Testis (tissue), 2 donors: Measurements from ENCODE around the gene KCNIP1.

Experiments used
- POLR2A ChIP-seq: fragments of 450-650 bp; IDR thresholded peaks from one replicate; pipeline ENCODE4 v1.6.1; 2017; ENCODE audit warnings: antibody characterized with exemption, mild to moderate bottlenecking, moderate library complexity
- TF ChIP-seq, protein P1 (sequence below), 3 experiments: fragments of 450-650 bp in 2 of 3; fragments of 200-600 bp in 1 of 3; sonication (generic) in 1 of 3; IDR thresholded peaks; one replicate each; pipeline ENCODE4 v1.5.1; 2016 to 2019; ENCODE audit warnings: antibody characterized with exemption in 3 of 3, mild to moderate bottlenecking in 2 of 3, moderate library complexity in 1 of 3

DNA sequence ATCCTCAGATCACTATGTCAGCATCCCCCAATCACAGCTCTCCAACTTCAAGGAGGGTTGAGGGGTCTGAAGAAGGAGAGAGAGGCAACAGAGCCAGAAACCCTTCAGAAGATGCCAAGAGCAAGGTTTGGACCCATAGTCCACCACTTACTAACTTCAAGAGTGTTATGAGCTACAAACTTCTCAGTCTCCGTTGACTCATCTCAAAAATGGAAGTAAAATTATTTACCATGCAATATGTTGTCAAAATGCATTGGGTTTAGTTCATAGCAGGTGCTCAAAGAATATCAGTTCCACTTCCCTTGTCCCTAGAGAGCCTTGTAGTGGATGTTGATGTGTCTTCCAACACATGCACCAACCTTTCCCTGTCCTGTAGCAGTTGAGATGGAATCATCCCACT, 116.0 kb downstream of the KCNIP1 start:
- TF ChIP-seq, protein P1, sequence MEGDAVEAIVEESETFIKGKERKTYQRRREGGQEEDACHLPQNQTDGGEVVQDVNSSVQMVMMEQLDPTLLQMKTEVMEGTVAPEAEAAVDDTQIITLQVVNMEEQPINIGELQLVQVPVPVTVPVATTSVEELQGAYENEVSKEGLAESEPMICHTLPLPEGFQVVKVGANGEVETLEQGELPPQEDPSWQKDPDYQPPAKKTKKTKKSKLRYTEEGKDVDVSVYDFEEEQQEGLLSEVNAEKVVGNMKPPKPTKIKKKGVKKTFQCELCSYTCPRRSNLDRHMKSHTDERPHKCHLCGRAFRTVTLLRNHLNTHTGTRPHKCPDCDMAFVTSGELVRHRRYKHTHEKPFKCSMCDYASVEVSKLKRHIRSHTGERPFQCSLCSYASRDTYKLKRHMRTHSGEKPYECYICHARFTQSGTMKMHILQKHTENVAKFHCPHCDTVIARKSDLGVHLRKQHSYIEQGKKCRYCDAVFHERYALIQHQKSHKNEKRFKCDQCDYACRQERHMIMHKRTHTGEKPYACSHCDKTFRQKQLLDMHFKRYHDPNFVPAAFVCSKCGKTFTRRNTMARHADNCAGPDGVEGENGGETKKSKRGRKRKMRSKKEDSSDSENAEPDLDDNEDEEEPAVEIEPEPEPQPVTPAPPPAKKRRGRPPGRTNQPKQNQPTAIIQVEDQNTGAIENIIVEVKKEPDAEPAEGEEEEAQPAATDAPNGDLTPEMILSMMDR (IDR thresholded peaks at IDR 0.05), result no peak
- TF ChIP-seq POLR2A, result no peak
